ENCODE measurements around the gene CARMIL1. TPM values are rescaled to one million over a fixed set of nuclear protein-coding genes. Genes with fewer than 3 reads are reported as not detected.

CARMIL1 gene
- total RNA-seq, 1 donor from 2014 or later, result 11.8 TPM

DNA sequence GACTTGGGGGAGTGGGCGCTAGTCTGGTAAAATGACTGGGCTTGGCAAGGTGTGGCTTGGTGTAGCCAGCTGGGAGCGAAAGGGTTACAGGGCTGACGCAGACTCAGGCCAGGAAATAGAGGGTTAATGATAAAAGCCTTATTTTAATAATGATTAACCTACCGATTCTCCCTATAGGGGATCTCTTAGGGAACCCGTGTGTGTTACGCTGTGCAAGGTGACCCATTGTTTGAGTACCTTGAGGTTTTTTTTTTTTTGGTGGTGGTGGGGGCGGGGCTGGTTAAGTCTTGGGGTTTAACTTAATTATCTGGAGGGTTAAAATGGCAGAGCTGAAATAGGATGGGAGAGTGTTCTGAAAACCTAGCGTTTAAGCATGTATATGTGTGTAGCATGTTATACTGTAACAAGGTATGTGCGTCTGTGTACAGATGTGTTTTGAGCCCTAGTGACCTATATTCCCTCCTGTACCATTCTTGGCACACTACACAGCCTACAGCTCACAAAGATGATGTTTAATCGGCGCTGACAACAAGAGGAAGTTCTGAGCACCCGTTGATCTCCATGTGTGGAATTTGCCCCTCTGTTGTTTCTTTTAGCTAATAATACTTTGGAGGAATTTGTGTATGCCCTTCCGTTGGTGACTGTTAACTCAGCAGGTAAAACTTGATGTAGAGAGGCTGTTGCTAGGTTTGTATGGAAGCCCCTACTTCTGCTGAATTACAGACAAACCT is 1.3 kb downstream of the CARMIL1 start:
- TF ChIP-seq CTCF (conservative IDR thresholded peaks at IDR 0.05), result no peak
- Mint-ChIP-seq H3K36me3 (no peaks in the 10 kb centered on the region), H3K4me3 (peak overlapping the region; percentile 95), H3K27me3 (no peaks in the 10 kb centered on the region), H3K27ac (peak overlapping the region; percentile 92), H3K9me3 (no peaks in the 10 kb centered on the region), H3K4me1 (ENCODE audit: unreplicated experiment) (peaks cover 22% of the 10 kb centered on the region)
- DNase-seq (ENCODE audit: extremely low spot score, unreplicated experiment), result no peak

DNA sequence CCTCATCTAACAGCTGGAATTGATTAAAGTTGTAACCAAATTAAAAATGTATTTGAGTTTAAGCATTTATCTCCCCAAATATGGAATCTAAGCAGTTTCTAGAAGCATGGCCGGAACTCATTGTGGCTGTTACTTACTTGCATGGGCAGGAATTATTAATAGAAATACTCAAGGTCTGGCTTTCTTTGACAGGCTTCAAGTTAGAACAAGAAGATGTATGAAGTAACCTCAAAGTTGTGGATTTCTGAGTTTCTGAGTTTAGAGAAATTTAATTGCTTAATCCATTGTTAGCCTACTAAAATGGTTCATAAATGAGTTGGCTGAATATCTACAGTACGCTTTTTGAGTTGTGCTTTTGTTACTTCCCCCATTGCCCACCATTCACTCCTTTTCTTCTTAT is 7.7 kb downstream of the CARMIL1 start:
- Mint-ChIP-seq H3K27ac (no peak overlapping the region), H3K4me1 (ENCODE audit: unreplicated experiment) (no peaks in the 10 kb centered on the region), H3K9me3 (no peaks in the 10 kb centered on the region), H3K27me3 (no peaks in the 10 kb centered on the region), H3K36me3 (no peaks in the 10 kb centered on the region), H3K4me3 (no peak overlapping the region)
- TF ChIP-seq CTCF (conservative IDR thresholded peaks at IDR 0.05), result no peak
- DNase-seq (ENCODE audit: extremely low spot score, unreplicated experiment), result no peak

- Mint-ChIP-seq H3K4me3 (no peak overlapping the region), H3K27ac (no peak overlapping the region), H3K9me3 (no peaks in the 10 kb centered on the region), H3K36me3 (no peaks in the 10 kb centered on the region), H3K4me1 (ENCODE audit: unreplicated experiment) (peaks cover 4% of the 10 kb centered on the region), H3K27me3 (no peaks in the 10 kb centered on the region)
- no peak for DNase-seq (ENCODE audit: extremely low spot score, unreplicated experiment)
- no peak for TF ChIP-seq CTCF (conservative IDR thresholded peaks at IDR 0.05)
Measured at GRCh38 chr6:25287941-25288340, 8.8 kb downstream of the CARMIL1 start.

DNA sequence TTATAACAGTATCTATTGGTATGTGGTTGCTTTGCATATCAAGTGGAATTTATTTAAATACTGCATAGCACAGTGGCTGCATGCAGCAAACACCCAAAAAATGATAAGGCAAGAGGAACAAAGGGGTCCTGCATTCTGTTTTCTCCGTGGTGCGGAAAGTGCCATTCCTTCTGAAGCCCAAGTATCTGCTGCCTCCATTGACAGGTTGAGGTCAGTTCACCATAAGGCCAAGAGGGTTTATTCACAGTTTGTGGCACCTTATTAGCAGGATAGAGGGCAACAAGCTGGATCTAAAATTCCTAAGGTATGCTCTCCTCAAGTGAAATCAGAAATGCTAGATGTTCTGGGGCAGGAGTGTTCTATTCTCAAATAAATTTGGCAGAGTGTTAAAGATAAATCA is 9.3 kb downstream of the CARMIL1 start:
- H3K9me3 Mint-ChIP-seq, result no peaks in the 10 kb centered on the region
- H3K4me3 Mint-ChIP-seq, result no peak overlapping the region
- no peak for TF ChIP-seq CTCF (conservative IDR thresholded peaks at IDR 0.05)
- DNase-seq (ENCODE audit: extremely low spot score, unreplicated experiment), result no peak
- H3K27ac Mint-ChIP-seq, result no peak overlapping the region
- no peaks in the 10 kb centered on the region for H3K27me3 Mint-ChIP-seq
- peaks cover 4% of the 10 kb centered on the region for H3K4me1 Mint-ChIP-seq (ENCODE audit: unreplicated experiment)
- H3K36me3 Mint-ChIP-seq, result no peaks in the 10 kb centered on the region

- H3K4me3 Mint-ChIP-seq, result no peak overlapping the region
- no peaks in the 10 kb centered on the region for H3K27me3 Mint-ChIP-seq
- no peak for DNase-seq (ENCODE audit: extremely low spot score, unreplicated experiment)
- H3K4me1 Mint-ChIP-seq (ENCODE audit: unreplicated experiment), result peaks cover 4% of the 10 kb centered on the region
- H3K36me3 Mint-ChIP-seq, result no peaks in the 10 kb centered on the region
- H3K9me3 Mint-ChIP-seq, result no peaks in the 10 kb centered on the region
- no peak overlapping the region for H3K27ac Mint-ChIP-seq
- no peak for TF ChIP-seq CTCF (conservative IDR thresholded peaks at IDR 0.05)
Measured at GRCh38 chr6:25290306-25291060, 11.3 kb downstream of the CARMIL1 start.

All from type B pancreatic cell (in vitro differentiated cells).